HCT116 (cell line): ENCODE measurements around the gene KIFC1. TPM values are rescaled to one million over a fixed set of nuclear protein-coding genes. Genes with fewer than 3 reads are reported as not detected.

Experiments
- ATAC-seq: fragments of 200-7000 bp; cut with Tn5 transposase; 2 replicates; pipeline ENCODE4 v1.9.1; 2020; ENCODE audit warnings: mild to moderate bottlenecking, moderate library complexity
- BruUV-seq: library from RNA; stranded (reverse); fragments of 400-500 nt; replicated peaks from 2 replicates; lab custom pipeline; 2021; lab: Mats Ljungman, UMichigan
- CTCF ChIA-PET: fragments of 300-600 bp; sonication (Branson Sonifier 250); formaldehyde crosslinking; loops from one replicate; lab custom pipeline; 2021; ENCODE audit warnings: antibody characterized with exemption; lab: Charles Lee
- POLR2A ChIA-PET: fragments of 300-600, 350-600 bp; sonication (Branson Sonifier 250); formaldehyde crosslinking; loops from one replicate; lab custom pipeline; 2021; ENCODE audit warnings: antibody characterized with exemption; lab: Charles Lee
- RAD21 ChIA-PET, 2 experiments: fragments of 300-600 bp; sonication (Branson Sonifier 250); formaldehyde crosslinking; loops; one replicate each; lab custom pipeline; 2023; ENCODE audit warnings: low total read pairs in 2 of 2; ENCODE audit not compliant: uncharacterized antibody in 2 of 2, unreplicated experiment in 2 of 2, low non-redundant PET in 1 of 2; lab: Charles Lee
- DNase-seq: peaks from one replicate; pipeline ENCODE4 v3.0.0-alpha.2; 2010; ENCODE audit warnings: low read depth, low spot score
- H2AFZ ChIP-seq: fragments of 200-600 bp; shearing (Covaris generic), sonication (generic); 2 replicates; pipeline ENCODE4 v1.6.1; 2017; ENCODE audit warnings: low read depth, mixed run types, mixed read lengths, antibody characterized with exemption, low read length; ENCODE audit not compliant: poor library complexity, severe bottlenecking
- H3K27ac ChIP-seq: 2 replicates; pipeline ENCODE4 v1.5.1; 2012; ENCODE audit warnings: low read depth, low read length
- H3K27me3 ChIP-seq: fragments of 200-600 bp; sonication (generic); 2 replicates; pipeline ENCODE4 v1.6.1; 2016; ENCODE audit warnings: mixed run types, low read length, mixed read lengths; ENCODE audit not compliant: insufficient read depth
- H3K36me3 ChIP-seq, 2 experiments: fragments of 200-500 bp in 1 of 2; fragments of 200-600 bp in 1 of 2; sonication (Bioruptor generic) in 1 of 2; sonication (generic) in 1 of 2; 2 replicates each; pipeline versions ENCODE4 v1.5.1 to v1.6.1; 2014 to 2016; ENCODE audit warnings: low read length in 2 of 2, inconsistent platforms in 1 of 2, mixed read lengths in 1 of 2, mixed run types in 1 of 2; ENCODE audit not compliant: insufficient read depth in 2 of 2, control insufficient read depth in 1 of 2
- H3K4me1 ChIP-seq, 2 experiments: fragments of 200-600 bp in 1 of 2; sonication (generic) in 1 of 2; 2 replicates each; pipeline versions ENCODE4 v1.5.1 to v1.6.1; 2012 to 2017; ENCODE audit warnings: low read length in 2 of 2, inconsistent platforms in 1 of 2, mild to moderate bottlenecking in 1 of 2, mixed read lengths in 1 of 2, mixed run types in 1 of 2, moderate library complexity in 1 of 2; ENCODE audit not compliant: insufficient read depth in 2 of 2, control insufficient read depth in 1 of 2
- H3K4me2 ChIP-seq: fragments of 200-600 bp; sonication (generic); 2 replicates; pipeline ENCODE4 v1.6.1; 2017; ENCODE audit warnings: mixed run types, low read length, mixed read lengths
- H3K4me3 ChIP-seq, 2 experiments: fragments of 200-600 bp in 1 of 2; sonication (generic) in 1 of 2; replicated peaks in 1 of 2; 2 replicates each; pipeline ENCODE4 v1.5.1; 2011 to 2016; ENCODE audit warnings: low read length in 2 of 2, control low read depth in 1 of 2, low read depth in 1 of 2, mild to moderate bottlenecking in 1 of 2, mixed read lengths in 1 of 2, mixed run types in 1 of 2
- H3K79me2 ChIP-seq: fragments of 200-600 bp; sonication (generic); 2 replicates; pipeline ENCODE4 v1.6.1; 2017; ENCODE audit warnings: mild to moderate bottlenecking, mixed run types, low read length, moderate library complexity, mixed read lengths; ENCODE audit not compliant: insufficient read depth
- H3K9ac ChIP-seq: fragments of 200-600 bp; sonication (generic); 2 replicates; pipeline ENCODE4 v1.6.1; 2016; ENCODE audit warnings: low read length, mixed read lengths
- H3K9me2 ChIP-seq: fragments of 200-600 bp; sonication (generic), shearing (Covaris generic); 2 replicates; pipeline ENCODE4 v1.6.1; 2017; ENCODE audit warnings: mixed run types, mild to moderate bottlenecking, moderate library complexity; ENCODE audit not compliant: insufficient read depth
- H3K9me3 ChIP-seq, 2 experiments: fragments of 200-500 bp in 1 of 2; fragments of 200-600 bp in 1 of 2; sonication (Bioruptor generic) in 1 of 2; sonication (generic) in 1 of 2; 2 replicates each; pipeline ENCODE4 v1.6.1; 2014 to 2017; ENCODE audit warnings: low read length in 2 of 2, mixed read lengths in 2 of 2, inconsistent platforms in 1 of 2, low read depth in 1 of 2, mild to moderate bottlenecking in 1 of 2, mixed run types in 1 of 2, moderate library complexity in 1 of 2; ENCODE audit not compliant: control insufficient read depth in 1 of 2, insufficient read depth in 1 of 2
- H4K20me1 ChIP-seq: fragments of 200-600 bp; sonication (generic), shearing (Covaris generic); 2 replicates; pipeline ENCODE4 v1.6.1; 2017; ENCODE audit warnings: mixed run types, mild to moderate bottlenecking, moderate library complexity; ENCODE audit not compliant: insufficient read depth
- CBX3 ChIP-seq: IDR thresholded peaks from 2 replicates; pipeline ENCODE4 v1.6.1; 2012; ENCODE audit warnings: low read depth
- EZH2 ChIP-seq: fragments of 200-600 bp; sonication (generic); IDR thresholded peaks from 2 replicates; pipeline ENCODE4 v1.6.1; 2017; ENCODE audit warnings: antibody characterized with exemption, mixed run types
- SRF ChIP-seq: IDR thresholded peaks from 2 replicates; pipeline ENCODE4 v1.6.1; 2012; ENCODE audit warnings: low read depth
- ZBTB33 ChIP-seq: IDR thresholded peaks from 2 replicates; pipeline ENCODE4 v1.6.1; 2011; ENCODE audit warnings: mild to moderate bottlenecking, low read length, moderate library complexity; ENCODE audit not compliant: insufficient replicate concordance; ENCODE audit errors: extremely low read depth
- ZFX ChIP-seq: fragments of 450-650 bp; IDR thresholded peaks from 2 replicates; pipeline ENCODE4 v1.6.1; 2017
- intact Hi-C: fragments of 100-400 bp; cut with micrococcal nuclease; formaldehyde crosslinking; loops from 2 replicates; pipeline ENCODE4 v1.10.0; 2022
- total RNA-seq: library from RNA; stranded (reverse); gene quantifications from one replicate; pipeline ENCODE4 v1.2.1, GENCODE V29; 2021; ENCODE audit not compliant: unreplicated experiment

KIFC1 gene
- total RNA-seq, 1 experiment from 2014 or later: 84.7 TPM

- TF ChIP-seq ZBTB33: no peak
- no peak for TF ChIP-seq CBX3
- no peak for TF ChIP-seq EZH2
- TF ChIP-seq, all 23 proteins: peak for 0
These were observed 24.9 kb downstream of the KIFC1 start (continued) for GRCh38 chr6:33416386-33417127.

GRCh38 chr6:33417128-33417902 lies 25.7 kb downstream of the KIFC1 start:
- RAD21 ChIA-PET: no interaction called here
- CTCF ChIA-PET: no interaction called here

More at GRCh38 chr6:33417128-33417902, 25.7 kb downstream of the KIFC1 start:
- H3K4me1 ChIP-seq: peaks cover 13 to 29% of the 10 kb centered on the region in 2 experiments
- TSS peak; percentile 86 for BruUV-seq
- H3K27me3 ChIP-seq: no peaks in the 10 kb centered on the region
- peaks cover 5 to 28% of the 10 kb centered on the region in 2 experiments; a peak in 3 of 4 replicates for H3K36me3 ChIP-seq
- ATAC-seq: peak; percentile 0; the same call in 1 of the 2 replicates
- peak overlapping the region; percentile 81 for H3K9ac ChIP-seq
- H3K79me2 ChIP-seq: peaks cover 32% of the 10 kb centered on the region
- H3K4me2 ChIP-seq: peak overlapping the region; percentile 97
- H3K27ac ChIP-seq: peak overlapping the region; percentile 93
- POLR2A ChIA-PET: no interaction called here
- TF ChIP-seq SRF (no peak), ZFX (0 out of 2 replicates have a peak, but pooled peaks have one; percentile 4)
- peak overlapping the region; percentile 86 to 94 for H3K4me3 ChIP-seq
- no peaks in the 10 kb centered on the region for H4K20me1 ChIP-seq
- H3K9me2 ChIP-seq: no peaks in the 10 kb centered on the region
- H3K9me3 ChIP-seq: no peaks in the 10 kb centered on the region
- H2AFZ ChIP-seq: no peak overlapping the region
- intact Hi-C loops: loop anchor here (10.0 kb wide), 1 partner anchor 213 kb away; the partner anchor contains the start of genes HSD17B8, RING1, RXRB and SLC39A7
- no peak for DNase-seq
